Tibial artery (tissue), 4 donors: ENCODE data around the gene FAM117A.

Source experiments
- DNase-seq, 2 donors: peaks; one replicate each; pipeline ENCODE4 v3.0.0-alpha.2; 2019
- H3K27ac ChIP-seq, 2 donors: fragments of 200-600 bp; sonication (generic) in 1 of 2; 1 replicate in 1 of 2; 2 replicates in 1 of 2; pipeline ENCODE4 v1.5.1; 2018 to 2019; ENCODE audit warnings: mild to moderate bottlenecking in 1 of 2
- H3K27me3 ChIP-seq, 2 donors: fragments of 200-600 bp; sonication (generic) in 1 of 2; one replicate each; pipeline versions ENCODE4 v1.5.1 to v1.6.0; 2016 to 2019
- H3K36me3 ChIP-seq, 3 donors: fragments of 200-600 bp; sonication (generic) in 2 of 3; one replicate each; pipeline ENCODE4 v1.5.1; 2016 to 2019; ENCODE audit warnings: mild to moderate bottlenecking in 2 of 3
- H3K4me1 ChIP-seq, 4 donors: fragments of 200-600 bp; sonication (generic) in 2 of 4; 1 replicate in 3 of 4; 2 replicates in 1 of 4; pipeline ENCODE4 v1.5.1; 2016 to 2019
- H3K4me3 ChIP-seq, 2 donors: fragments of 200-600 bp; sonication (generic) in 1 of 2; 1 replicate in 1 of 2; 2 replicates in 1 of 2; pipeline ENCODE4 v1.5.1; 2018 to 2019; ENCODE audit warnings: mild to moderate bottlenecking in 2 of 2
- H3K9me3 ChIP-seq, 3 donors: fragments of 200-600 bp; sonication (generic) in 1 of 3; one replicate each; pipeline ENCODE4 v1.5.1; 2016 to 2019
- CTCF ChIP-seq, 2 experiments: fragments of 200-600 bp in 1 of 2; fragments of 450-650 bp in 1 of 2; IDR thresholded peaks; one replicate each; pipeline ENCODE4 v1.5.1; 2017 to 2019; ENCODE audit warnings: antibody characterized with exemption in 2 of 2, mild to moderate bottlenecking in 1 of 2, moderate library complexity in 1 of 2
- intact Hi-C: fragments of 100-400 bp; cut with DNase I; formaldehyde crosslinking; loops from one replicate; pipeline ENCODE4 v1.15.0; 2023; ENCODE audit warnings: low total_unique reads

The FAM117A gene

DNA sequence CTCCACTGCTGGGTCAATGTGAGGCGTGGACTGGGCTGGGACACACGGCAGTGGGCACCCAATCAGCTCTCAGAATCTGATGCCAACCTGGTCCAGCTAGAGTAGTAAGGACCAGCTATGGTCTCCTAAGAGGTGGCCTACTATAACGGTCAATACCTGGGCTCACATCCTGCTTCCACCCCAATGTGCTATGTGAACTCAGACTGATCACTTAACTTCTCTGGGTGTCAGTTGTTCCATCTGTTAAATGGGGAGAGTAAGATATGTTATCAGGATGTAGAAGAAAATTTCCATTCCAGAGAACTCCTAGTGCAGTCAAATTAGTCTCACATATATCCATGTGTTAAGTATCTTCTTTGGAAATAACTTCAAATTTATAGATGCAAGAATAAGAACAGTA is 14.2 kb downstream of the FAM117A start:
- H3K4me1 ChIP-seq, result no peaks in the 10 kb centered on the region
- peaks cover 0 to 8% (median 0%) of the 10 kb centered on the region in 3 donors for H3K36me3 ChIP-seq
- H3K9me3 ChIP-seq, result no peaks in the 10 kb centered on the region
- no peak overlapping the region for H3K27ac ChIP-seq
- H3K4me3 ChIP-seq, result no peak overlapping the region
- intact Hi-C loops, result no loop called here
- DNase-seq, result no peak
- H3K27me3 ChIP-seq, result no peaks in the 10 kb centered on the region
- no peak for TF ChIP-seq CTCF (IDR thresholded peaks at IDR 0.05)

DNA sequence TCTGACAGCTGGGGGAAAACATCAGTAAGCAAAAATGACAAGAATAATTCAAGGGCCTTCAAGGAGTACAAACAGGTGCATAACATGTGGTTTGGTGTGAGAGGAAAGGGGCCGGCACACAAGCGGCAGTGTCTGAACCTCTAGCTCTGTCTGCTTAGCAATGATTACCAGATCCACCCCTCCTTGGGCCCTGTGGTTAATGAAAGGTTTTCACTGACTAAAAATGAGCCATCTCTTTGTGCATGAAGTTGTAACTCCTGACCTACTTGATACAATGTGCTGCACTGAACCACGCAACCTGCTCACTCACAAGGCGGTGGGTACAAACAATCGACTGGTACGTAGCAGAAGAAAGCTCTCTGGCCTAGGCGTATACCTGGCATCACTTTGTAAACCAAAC is 15.1 kb downstream of the FAM117A start:
- intact Hi-C loops, result no loop called here
- Histone ChIP-seq H3K36me3 (peaks cover 0 to 8% (median 0%) of the 10 kb centered on the region in 3 donors), H3K27ac (no peak overlapping the region), H3K27me3 (no peaks in the 10 kb centered on the region), H3K9me3 (no peaks in the 10 kb centered on the region), H3K4me1 (no peaks in the 10 kb centered on the region), H3K4me3 (no peak overlapping the region)
- no peak for TF ChIP-seq CTCF (IDR thresholded peaks at IDR 0.05)
- DNase-seq, result no peak

DNA sequence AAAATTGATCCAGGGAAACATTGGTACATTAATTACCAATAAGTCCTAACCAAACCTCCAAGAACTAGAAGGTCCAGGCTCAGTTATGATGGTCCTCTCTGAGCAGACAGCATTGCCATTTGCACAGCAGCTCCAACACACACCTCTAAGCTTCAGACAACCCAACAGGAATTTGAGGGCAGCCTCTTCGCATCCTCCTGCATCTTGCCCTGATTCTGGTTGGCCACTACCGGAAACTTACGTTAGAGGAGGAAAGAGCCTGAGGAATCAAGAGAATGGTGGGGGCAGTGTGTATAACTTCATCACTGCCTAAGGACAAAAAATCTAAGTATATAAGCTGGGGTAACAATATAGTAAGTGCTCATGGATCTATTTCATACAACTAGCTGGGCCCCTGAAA is 15.7 kb downstream of the FAM117A start:
- Histone ChIP-seq H3K27ac (no peak overlapping the region), H3K27me3 (no peaks in the 10 kb centered on the region), H3K36me3 (peaks cover 0 to 8% (median 0%) of the 10 kb centered on the region in 3 donors), H3K4me1 (peaks cover 0 to 3% (median 2%) of the 10 kb centered on the region in 4 donors), H3K9me3 (no peaks in the 10 kb centered on the region), H3K4me3 (no peak overlapping the region)
- intact Hi-C loops, result no loop called here
- TF ChIP-seq CTCF (IDR thresholded peaks at IDR 0.05), result no peak
- no peak for DNase-seq

- Histone ChIP-seq H3K27ac (no peak overlapping the region), H3K27me3 (no peaks in the 10 kb centered on the region), H3K36me3 (peaks cover 0 to 8% (median 0%) of the 10 kb centered on the region in 3 donors), H3K4me1 (peaks cover 0 to 9% (median 7%) of the 10 kb centered on the region in 4 donors), H3K9me3 (no peaks in the 10 kb centered on the region), H3K4me3 (no peak overlapping the region)
- TF ChIP-seq CTCF (IDR thresholded peaks at IDR 0.05), result no peak
- intact Hi-C loops, result no loop called here
- DNase-seq, result no peak
Measured at GRCh38 chr17:49747632-49748031, 16.3 kb downstream of the FAM117A start.

- Histone ChIP-seq H3K4me1 (peaks cover 0 to 16% (median 14%) of the 10 kb centered on the region in 4 donors), H3K27ac (no peak overlapping the region), H3K4me3 (no peak overlapping the region), H3K36me3 (peaks cover 0 to 8% (median 0%) of the 10 kb centered on the region in 3 donors), H3K27me3 (no peaks in the 10 kb centered on the region), H3K9me3 (no peaks in the 10 kb centered on the region)
- DNase-seq, result no peak
- no peak for TF ChIP-seq CTCF (IDR thresholded peaks at IDR 0.05)
- intact Hi-C loops, result no loop called here
Measured at GRCh38 chr17:49746791-49747490, 17.0 kb downstream of the FAM117A start.
